ENCODE data around the gene ZDHHC17.
"Not testable (repeated sequence)": the region's sequence is repeated elsewhere in the genome, so short reads cannot be mapped to it uniquely, and the experiment has no call there.

The ZDHHC17 gene

DNA sequence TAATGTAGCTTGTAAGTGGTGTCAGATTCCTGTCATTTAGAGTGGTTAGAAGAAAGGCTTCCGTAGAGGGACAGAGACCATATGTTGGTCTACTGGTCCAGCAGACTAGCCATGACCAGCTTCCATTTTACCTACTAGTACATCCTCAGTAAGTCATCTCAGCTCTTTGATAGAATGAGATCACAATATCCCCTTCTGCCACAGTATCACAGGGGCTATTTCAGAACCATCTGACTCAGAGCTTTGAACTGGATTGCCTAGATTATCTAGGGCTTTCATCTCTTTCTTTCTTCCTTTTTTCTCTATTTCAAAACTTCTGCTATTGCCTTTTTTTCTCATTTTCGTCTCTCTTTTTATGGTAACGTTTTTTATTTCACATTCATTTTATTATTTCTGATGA, 4.7 kb downstream of the ZDHHC17 start:
- peaks cover 28% of the 10 kb centered on the region for H3K4me1 ChIP-seq (ENCODE audit: low read depth, poor library complexity, severe bottlenecking)
- H4K20me1 ChIP-seq (ENCODE audit: insufficient read depth), result no peaks in the 10 kb centered on the region
- no peak overlapping the region for H2AFZ ChIP-seq (ENCODE audit: low read depth)
- H3K27ac ChIP-seq, result no peak overlapping the region
- no peak overlapping the region for H3K4me2 ChIP-seq
- no peak overlapping the region for H3K4me3 ChIP-seq (IDR thresholded peaks at IDR 0.05; ENCODE audit: insufficient read depth, low read depth, low read length)
- H3K27me3 ChIP-seq (ENCODE audit: insufficient read depth, low read depth), result no peaks in the 10 kb centered on the region
- TF ChIP-seq, protein P1, sequence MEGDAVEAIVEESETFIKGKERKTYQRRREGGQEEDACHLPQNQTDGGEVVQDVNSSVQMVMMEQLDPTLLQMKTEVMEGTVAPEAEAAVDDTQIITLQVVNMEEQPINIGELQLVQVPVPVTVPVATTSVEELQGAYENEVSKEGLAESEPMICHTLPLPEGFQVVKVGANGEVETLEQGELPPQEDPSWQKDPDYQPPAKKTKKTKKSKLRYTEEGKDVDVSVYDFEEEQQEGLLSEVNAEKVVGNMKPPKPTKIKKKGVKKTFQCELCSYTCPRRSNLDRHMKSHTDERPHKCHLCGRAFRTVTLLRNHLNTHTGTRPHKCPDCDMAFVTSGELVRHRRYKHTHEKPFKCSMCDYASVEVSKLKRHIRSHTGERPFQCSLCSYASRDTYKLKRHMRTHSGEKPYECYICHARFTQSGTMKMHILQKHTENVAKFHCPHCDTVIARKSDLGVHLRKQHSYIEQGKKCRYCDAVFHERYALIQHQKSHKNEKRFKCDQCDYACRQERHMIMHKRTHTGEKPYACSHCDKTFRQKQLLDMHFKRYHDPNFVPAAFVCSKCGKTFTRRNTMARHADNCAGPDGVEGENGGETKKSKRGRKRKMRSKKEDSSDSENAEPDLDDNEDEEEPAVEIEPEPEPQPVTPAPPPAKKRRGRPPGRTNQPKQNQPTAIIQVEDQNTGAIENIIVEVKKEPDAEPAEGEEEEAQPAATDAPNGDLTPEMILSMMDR (conservative IDR thresholded peaks at IDR 0.05; ENCODE audit: low read depth, low read length), result no peak
- H3K9ac ChIP-seq, result no peak overlapping the region
- H3K36me3 ChIP-seq (ENCODE audit: insufficient read depth), result no peaks in the 10 kb centered on the region
- H3K79me2 ChIP-seq (ENCODE audit: insufficient read depth, low read depth), result peaks cover 73% of the 10 kb centered on the region

DNA sequence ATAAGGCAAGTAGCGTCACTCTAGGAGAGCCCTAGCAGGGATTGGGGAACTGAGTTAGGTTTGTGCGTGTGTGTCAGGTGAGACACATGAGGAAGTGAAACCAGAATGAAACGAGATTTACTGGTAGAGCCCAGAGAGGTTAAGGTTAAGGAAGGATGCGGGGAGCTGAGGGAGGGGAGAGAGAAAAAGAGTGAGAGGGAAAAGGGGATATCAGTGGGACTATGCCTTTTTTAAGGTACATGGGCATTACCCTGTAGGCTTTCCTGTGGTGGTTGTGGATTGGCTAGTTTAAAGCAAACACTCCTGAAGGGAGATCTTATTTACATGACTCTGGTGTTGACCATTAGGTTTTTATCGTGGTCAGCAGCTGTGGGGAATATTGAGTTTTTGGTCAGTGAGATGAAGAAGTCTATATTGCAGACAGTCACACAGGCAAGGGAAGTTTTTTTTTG, 13.9 kb downstream of the ZDHHC17 start:
- Histone ChIP-seq H3K4me3 (IDR thresholded peaks at IDR 0.05; ENCODE audit: insufficient read depth, low read depth, low read length) (no peak overlapping the region), H3K27ac (no peak overlapping the region), H2AFZ (ENCODE audit: low read depth) (no peak overlapping the region), H3K27me3 (ENCODE audit: insufficient read depth, low read depth) (no peaks in the 10 kb centered on the region), H3K4me2 (0 out of 2 replicates have a peak overlapping the region, but pooled peaks have one; percentile 5), H3K36me3 (ENCODE audit: insufficient read depth) (no peaks in the 10 kb centered on the region), H3K79me2 (ENCODE audit: insufficient read depth, low read depth) (peaks cover 71% of the 10 kb centered on the region; the same call in 1 of the 2 replicates), H4K20me1 (ENCODE audit: insufficient read depth) (0 out of 2 replicates have a peak, but pooled peaks cover 5% of the 10 kb centered on the region), H3K9ac (no peak overlapping the region), H3K4me1 (ENCODE audit: low read depth, poor library complexity, severe bottlenecking) (peaks cover 35% of the 10 kb centered on the region)
- TF ChIP-seq, protein P1 (conservative IDR thresholded peaks at IDR 0.05; ENCODE audit: low read depth, low read length), result no peak

DNA sequence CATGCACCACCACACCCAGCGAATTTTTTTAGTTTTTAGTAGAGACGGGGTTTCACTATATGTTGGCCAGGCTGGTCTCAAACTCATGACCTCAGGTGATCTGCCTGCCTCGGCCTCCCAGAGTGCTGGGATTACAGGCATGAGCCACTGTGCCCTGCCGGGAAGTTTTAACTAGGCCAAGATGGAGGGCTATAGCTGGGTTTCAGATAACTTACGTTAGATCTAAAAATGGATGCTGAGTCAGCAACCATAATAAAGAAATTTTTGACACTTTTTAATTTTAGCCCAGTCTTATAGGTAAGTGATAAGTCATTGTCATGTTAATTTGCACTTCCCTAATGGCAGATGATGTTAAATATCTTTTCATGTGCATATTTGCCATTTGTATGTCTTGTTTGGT, 14.4 kb downstream of the ZDHHC17 start:
- H4K20me1 ChIP-seq (ENCODE audit: insufficient read depth), result 0 out of 2 replicates have a peak, but pooled peaks cover 5% of the 10 kb centered on the region
- H2AFZ ChIP-seq (ENCODE audit: low read depth), result no peak overlapping the region
- TF ChIP-seq, protein P1 (conservative IDR thresholded peaks at IDR 0.05; ENCODE audit: low read depth, low read length), result no peak
- H3K27me3 ChIP-seq (ENCODE audit: insufficient read depth, low read depth), result no peaks in the 10 kb centered on the region
- H3K79me2 ChIP-seq (ENCODE audit: insufficient read depth, low read depth), result peaks cover 65% of the 10 kb centered on the region; the same call in 1 of the 2 replicates
- H3K4me3 ChIP-seq (IDR thresholded peaks at IDR 0.05; ENCODE audit: insufficient read depth, low read depth, low read length), result no peak overlapping the region
- H3K4me1 ChIP-seq (ENCODE audit: low read depth, poor library complexity, severe bottlenecking), result peaks cover 35% of the 10 kb centered on the region
- no peaks in the 10 kb centered on the region for H3K36me3 ChIP-seq (ENCODE audit: insufficient read depth)
- H3K9ac ChIP-seq, result no peak overlapping the region
- H3K4me2 ChIP-seq, result 0 out of 2 replicates have a peak overlapping the region, but pooled peaks have one; percentile 5
- no peak overlapping the region for H3K27ac ChIP-seq

DNA sequence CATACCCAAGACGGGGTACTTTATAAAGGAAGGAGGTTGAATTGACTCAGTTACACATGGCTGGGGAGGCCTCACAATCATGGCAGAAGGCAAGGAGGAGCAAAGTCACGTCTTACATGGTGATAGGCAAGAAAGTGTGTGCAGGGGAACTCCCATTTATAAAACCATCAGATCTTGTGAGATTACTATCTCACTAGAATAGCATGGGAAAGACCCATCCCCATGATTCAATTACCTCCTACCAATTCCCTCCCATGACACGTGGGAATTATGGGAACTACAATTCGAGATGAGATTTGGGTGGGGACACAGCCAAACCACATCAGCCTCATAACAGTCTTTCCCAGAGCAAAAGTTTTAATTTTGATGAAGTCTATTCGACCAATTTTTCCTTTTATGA, 15.4 kb downstream of the ZDHHC17 start:
- H3K27ac ChIP-seq; H3K4me2 ChIP-seq; H3K27me3 ChIP-seq (ENCODE audit: insufficient read depth, low read depth); H3K9ac ChIP-seq; H3K36me3 ChIP-seq (ENCODE audit: insufficient read depth); H4K20me1 ChIP-seq (ENCODE audit: insufficient read depth); H2AFZ ChIP-seq (ENCODE audit: low read depth); H3K4me3 ChIP-seq (IDR thresholded peaks at IDR 0.05; ENCODE audit: insufficient read depth, low read depth, low read length): not testable (repeated sequence)
- Histone ChIP-seq H3K79me2 (ENCODE audit: insufficient read depth, low read depth) (peaks cover 59% of the 10 kb centered on the region; the same call in 1 of the 2 replicates), H3K4me1 (ENCODE audit: low read depth, poor library complexity, severe bottlenecking) (peaks cover 35% of the 10 kb centered on the region)

DNA sequence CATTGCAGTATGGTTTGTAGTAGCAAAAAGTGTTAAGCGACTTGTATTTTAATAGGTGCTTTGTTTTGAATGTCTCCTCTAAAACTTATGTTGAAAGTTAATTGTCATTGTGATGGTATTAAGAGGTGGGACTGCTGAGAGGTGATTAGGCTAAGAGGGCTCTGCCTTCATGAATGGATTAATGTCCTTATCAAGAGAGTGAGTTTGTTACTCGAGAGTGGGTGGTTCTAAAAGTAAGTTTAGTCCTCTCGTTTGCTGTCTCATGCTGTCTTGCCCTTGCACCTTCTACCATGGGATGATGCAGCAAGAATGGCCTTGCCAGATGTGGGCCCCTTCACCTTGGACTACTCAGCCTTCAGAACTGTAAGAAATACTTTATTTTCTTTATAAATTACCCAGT, 17.4 kb downstream of the ZDHHC17 start:
- Histone ChIP-seq H3K27me3 (ENCODE audit: insufficient read depth, low read depth) (no peaks in the 10 kb centered on the region), H3K27ac (no peak overlapping the region), H3K36me3 (ENCODE audit: insufficient read depth) (no peaks in the 10 kb centered on the region), H3K4me1 (ENCODE audit: low read depth, poor library complexity, severe bottlenecking) (peaks cover 35% of the 10 kb centered on the region), H4K20me1 (ENCODE audit: insufficient read depth) (0 out of 2 replicates have a peak, but pooled peaks cover 5% of the 10 kb centered on the region), H3K79me2 (ENCODE audit: insufficient read depth, low read depth) (peaks cover 52% of the 10 kb centered on the region; the same call in 1 of the 2 replicates), H2AFZ (ENCODE audit: low read depth) (no peak overlapping the region), H3K4me3 (IDR thresholded peaks at IDR 0.05; ENCODE audit: insufficient read depth, low read depth, low read length) (no peak overlapping the region), H3K9ac (no peak overlapping the region), H3K4me2 (no peak overlapping the region; the same call in 1 of the 2 replicates)
- TF ChIP-seq, protein P1 (conservative IDR thresholded peaks at IDR 0.05; ENCODE audit: low read depth, low read length), result no peak

Data from KMS-11 (cell line).